Activated CD4-positive, alpha-beta T cell treated with anti-CD3 and anti-CD28 coated beads, Interleukin-2, Interleukin-4, amounts not matched to agents 100 ng/mL and 50 ng/mL, durations not matched to agents 16 hours and 8 hours (primary cell): ENCODE data around the gene ADSL.

Source experiments
- DNase-seq: peaks from one replicate; pipeline ENCODE4 v3.0.0-alpha.2; 2020; ENCODE audit warnings: low spot score

Gene ADSL

DNA sequence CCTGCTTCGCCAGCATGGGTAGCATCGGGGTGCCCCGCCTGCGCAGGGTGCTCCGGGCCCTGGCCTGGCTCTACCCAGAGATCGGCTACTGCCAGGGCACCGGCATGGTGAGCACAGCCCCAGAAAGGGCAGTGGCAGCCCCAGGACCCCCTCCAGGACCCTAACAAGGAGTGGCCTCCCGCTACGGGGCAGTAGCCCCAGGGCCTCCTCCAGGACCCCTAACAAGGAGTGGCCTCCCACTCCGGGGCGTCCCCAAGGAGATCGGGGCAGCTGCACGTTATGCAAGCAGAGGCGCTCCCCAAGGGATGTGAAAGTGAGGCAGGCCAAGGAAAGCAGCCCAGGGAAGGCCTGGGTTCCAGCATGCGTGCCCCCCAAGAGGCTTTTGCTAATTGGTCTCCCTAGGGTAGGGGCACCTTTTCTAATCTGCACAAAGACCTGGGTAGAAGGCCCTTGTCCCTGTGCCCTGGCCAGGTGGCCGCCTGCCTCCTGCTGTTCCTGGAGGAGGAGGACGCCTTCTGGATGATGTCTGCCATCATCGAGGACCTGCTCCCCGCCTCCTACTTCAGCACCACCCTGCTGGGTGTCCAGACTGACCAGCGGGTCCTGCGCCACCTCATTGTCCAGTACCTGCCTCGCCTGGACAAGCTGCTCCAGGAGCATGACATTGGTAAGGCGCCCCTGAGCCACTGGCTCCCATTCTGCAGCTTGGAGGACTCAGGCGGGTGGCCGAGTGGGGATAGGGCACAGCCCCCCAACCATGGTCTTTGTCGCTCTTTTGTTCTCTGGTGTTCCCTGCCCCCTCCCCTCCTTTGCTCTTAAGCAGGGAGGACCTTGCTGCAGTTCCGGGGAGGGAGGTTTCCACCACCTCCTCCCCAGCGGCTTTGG lies 59.1 kb downstream of the ADSL start:
- no peak for DNase-seq

GRCh38 chr22:40406063-40406890 lies 60.0 kb downstream of the ADSL start:
- DNase-seq: no peak

- no peak for DNase-seq
Observed at GRCh38 chr22:40407021-40407761, 60.9 kb downstream of the ADSL start.

GRCh38 chr22:40407831-40408717 lies 61.8 kb downstream of the ADSL start:
- DNase-seq: no peak

DNA sequence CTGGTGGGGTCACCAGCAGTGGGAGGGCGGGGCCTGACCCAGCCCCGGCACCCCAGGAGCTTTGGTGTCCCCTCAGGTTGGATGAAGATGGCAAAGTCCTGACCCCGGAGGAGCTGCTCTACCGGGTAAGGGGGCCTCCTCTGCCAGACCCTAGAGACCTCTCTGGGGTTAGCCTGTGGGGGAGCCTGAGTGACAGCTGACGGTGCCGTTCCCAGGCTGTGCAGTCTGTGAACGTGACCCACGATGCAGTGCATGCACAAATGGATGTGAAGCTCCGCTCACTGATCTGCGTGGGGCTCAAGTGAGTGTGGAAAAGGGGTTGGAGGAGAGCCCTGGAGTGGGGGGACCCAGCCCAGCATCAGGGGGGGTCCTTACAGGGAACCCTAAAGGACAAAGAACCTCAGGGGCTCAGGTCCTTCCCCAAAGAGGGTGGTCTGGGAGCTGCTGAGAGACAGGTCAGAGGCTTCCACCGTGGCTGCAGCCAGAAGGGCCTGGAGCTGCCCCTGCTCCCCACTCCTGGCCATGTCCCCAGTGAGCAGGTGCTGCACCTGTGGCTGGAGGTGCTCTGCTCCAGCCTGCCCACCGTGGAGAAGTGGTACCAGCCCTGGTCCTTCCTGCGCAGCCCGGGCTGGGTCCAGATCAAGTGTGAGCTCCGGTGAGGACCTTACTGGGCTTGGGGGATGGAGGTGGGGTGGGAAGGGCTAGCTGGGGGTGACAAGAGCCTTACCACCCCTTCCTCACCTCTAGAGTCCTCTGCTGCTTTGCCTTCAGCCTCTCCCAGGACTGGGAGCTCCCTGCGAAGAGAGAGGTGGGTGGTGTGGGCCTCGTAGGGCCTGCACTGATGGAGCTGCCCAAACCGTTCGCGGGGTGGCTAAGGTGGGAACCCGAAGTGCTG lies 62.7 kb downstream of the ADSL start:
- no peak for DNase-seq

- DNase-seq: no peak
Observed at GRCh38 chr22:40409613-40410113, 63.4 kb downstream of the ADSL start.

DNA sequence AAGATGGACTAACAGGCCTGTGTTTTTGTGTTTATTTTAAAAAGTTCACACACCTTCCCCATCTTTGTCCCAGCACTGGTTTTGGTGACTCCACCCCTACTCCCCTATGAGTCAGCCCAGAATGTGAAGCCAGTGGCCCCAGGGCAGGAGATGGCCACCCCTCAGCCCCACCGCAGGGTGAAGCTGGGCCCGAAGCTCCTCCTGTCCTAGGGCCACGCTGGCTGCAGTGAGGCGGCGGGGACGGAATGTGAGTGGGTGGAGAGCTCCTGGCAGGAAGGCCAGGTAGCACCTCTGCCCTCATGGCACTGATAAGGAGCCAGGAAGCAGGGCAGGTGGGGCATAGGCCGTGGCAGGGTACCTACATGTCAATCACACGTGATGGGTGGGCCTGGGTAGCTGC lies 64.0 kb downstream of the ADSL start:
- DNase-seq: no peak

DNA sequence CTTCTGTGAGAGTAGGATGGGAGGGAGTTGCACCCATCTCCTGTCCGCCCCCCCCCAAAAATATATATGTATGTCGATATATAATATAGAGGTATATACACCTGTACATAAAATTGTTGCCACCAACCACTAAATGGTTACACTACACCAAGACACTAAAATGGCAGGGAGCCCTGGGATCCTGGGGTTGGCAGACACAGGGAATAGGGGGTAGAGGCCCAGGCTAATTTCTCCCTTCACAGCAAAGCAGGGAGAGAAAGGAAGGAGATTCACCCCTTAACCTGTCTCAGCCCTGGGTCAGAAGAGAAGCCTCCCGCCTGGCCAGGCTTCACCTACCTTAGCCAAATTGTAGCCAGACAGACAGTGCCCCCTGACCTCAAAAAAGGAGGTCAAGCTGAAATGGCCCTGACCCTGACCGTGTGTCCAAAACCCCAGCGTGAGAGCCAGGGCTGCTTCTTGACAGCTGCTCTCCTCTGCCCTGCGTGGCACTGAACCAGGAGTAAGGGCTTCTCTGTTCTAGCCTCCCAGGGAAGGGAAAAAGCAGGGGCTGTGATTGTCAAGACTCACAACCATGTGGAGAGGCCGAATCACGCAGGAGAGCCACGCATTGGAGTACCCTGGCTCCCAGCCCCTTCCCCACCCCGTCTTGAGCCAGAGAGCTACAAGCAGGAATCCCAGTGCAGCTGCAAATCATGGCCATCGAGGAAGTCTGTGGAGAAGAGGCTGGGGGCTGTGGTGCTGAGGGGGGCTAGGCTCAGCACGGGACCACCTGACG lies 64.6 kb downstream of the ADSL start:
- DNase-seq: no peak

- no peak for DNase-seq
Observed at GRCh38 chr22:40411506-40411861, 65.2 kb downstream of the ADSL start.

DNA sequence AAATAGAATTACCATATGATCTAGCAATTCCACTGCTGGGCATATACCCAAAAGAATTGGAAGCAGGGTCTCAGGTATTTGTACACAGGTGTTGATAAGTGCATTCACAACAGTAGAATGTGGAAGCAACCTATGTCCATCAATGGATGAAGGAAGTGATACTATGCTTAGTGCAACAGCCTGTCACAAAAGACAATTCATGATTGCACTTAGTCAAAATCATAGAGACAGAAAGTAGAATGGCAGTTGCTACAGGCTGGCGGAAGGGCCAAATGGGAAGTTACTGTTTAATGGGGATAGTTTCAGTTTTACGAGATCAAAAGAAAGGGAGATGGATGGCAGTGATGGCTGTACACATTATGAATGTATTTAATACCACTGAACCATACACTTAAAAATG lies 66.1 kb downstream of the ADSL start:
- DNase-seq: peak; percentile 46

DNA sequence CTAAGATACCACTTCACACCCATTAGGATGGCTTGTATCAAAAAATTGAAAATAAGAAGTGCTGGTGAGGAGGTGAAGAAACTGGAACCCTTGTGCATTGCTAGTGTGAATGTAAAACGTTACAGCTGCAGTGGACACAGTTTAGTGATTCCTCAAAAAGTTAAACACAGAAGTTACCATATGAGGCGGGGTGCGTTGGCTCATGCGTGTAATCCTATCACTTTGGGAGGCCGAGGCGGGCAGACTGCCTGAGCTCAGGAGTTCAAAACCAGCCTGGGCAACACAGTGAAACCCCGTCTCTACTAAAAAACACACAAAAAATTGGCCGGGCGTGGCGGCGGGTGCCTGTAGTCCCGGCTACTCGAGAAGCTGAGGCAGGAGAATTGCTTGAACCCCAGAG lies 67.6 kb downstream of the ADSL start:
- no peak for DNase-seq

DNA sequence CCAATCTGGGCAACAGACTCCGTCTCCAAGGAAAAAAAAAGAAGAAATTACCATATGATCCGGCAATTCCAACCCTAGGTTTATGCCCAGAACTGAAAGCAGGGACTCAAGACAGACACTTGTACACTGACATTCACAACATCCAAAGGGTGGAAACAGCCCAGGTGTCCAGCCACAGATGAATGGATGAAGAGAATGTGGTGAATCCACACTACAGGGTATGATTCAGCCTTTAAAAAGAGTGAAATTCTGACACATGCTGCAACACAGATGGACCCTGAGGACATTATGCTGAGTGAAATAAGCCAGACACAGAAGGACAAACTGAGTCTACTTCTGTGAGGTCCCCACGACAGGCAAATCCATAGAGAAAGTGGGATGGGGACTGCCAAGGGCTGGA lies 68.0 kb downstream of the ADSL start:
- DNase-seq: no peak

DNA sequence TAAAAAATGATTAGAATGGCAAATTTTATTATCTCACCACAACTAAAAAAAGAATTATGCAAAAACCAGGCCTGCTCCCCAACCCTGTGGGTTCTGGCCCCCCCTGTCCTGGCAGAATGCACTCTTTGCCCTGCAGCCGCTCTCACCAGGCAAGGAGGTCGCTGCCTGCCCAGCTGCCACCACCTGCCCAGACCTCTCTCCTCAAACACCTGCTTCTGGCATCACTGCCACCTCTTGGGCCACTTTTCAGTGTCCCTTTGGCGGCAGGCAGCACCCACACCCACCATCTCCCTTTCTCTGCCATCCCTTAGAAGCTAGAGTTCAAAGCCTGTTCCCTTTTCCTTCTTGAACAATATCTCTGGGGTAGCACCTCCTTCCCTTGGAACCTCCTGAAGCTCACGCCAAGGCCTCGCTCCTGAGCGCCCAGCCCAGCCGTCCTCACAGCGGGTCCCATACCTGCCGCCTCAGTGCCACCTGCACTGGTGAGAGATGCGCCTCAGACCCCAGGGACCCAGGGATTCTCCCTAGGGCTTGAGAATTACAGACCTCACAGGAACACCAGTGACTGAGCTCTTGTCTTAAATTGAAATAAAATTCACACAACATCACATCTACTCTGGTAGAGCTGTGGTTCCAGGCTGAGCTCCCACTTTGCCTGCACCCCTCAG lies 68.7 kb downstream of the ADSL start:
- DNase-seq: no peak

- DNase-seq: no peak
Observed at GRCh38 chr22:40415531-40416266, 69.4 kb downstream of the ADSL start.

- DNase-seq: no peak
Observed at GRCh38 chr22:40416267-40416570, 69.9 kb downstream of the ADSL start.

DNA sequence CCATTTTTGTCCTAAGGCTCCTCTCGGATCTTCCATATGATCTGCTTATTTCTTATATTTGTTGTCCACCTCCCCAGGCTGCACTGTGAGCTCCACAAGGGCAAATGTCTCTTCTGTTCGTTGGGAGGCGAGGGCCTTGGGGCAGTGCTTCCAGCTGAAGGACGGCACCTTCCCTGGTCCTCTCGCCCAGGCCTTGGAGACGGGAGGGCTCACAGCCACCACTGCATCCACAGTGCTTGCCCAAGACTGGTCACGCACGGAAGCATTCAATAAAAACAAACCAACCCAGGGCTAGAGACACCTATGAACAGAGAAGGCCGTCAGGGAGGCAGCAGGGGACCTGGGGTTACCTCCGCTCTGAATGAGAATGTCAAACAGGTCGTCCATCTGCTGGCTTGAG lies 70.3 kb downstream of the ADSL start:
- no peak for DNase-seq

- no peak for DNase-seq
Observed at GRCh38 chr22:40417041-40417440, 70.7 kb downstream of the ADSL start.

DNA sequence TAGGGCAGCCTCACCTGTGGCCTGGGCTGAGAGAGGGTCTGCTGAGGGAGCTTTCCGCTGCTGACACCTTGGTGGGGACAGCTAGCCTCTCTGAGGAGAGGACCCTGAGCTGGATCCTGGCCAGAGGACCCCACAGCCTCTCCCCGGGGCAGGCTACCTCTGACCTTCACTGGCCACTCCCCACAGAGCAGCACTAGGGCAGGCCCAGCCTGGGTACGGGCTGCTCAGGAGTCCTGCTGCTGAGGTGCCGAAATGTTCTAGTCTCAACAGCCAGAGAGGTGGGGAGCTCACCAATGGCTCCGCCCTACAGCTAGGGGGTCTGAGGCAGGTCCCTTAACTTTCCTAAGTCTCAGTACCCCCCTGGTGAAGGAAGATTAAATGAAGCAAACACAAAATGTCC lies 71.6 kb downstream of the ADSL start:
- DNase-seq: no peak
